NCI-H1930 (cell line): Measurements from ENCODE around the gene KRT25.
A peak's percentile ranks its signal among the peaks of the same experiment; 100 is the strongest.

Experiments
- DNase-seq, 2 experiments: peaks; one replicate each; lab custom pipeline; 2025; lab: John Stamatoyannopoulos, UW

The KRT25 gene

GRCh38 chr17:40755231-40755630, at the start of gene KRT25:
TSS of gene KRT25 (minus strand) at chr17:40755331. CDS start at chr17:40755271, 60 bp downstream.
- no peak for DNase-seq

- DNase-seq = peak; percentile 51 to 71
These were observed 48.5 kb upstream of the KRT25 start for GRCh38 chr17:40803617-40804082.

GRCh38 chr17:40801157-40801556, 46.0 kb upstream of the KRT25 start:
- DNase-seq = no peak

- DNase-seq = no peak
These were observed 45.2 kb upstream of the KRT25 start for GRCh38 chr17:40800381-40800780.

- no peak for DNase-seq
These were observed 44.7 kb upstream of the KRT25 start, which contains the start of gene KRT28 for GRCh38 chr17:40799859-40800258. TSS of gene KRT28 (minus strand) at chr17:40799959. CDS start at chr17:40799893, 66 bp downstream.

GRCh38 chr17:40796846-40797245, 41.7 kb upstream of the KRT25 start:
- no peak for DNase-seq

- no peak for DNase-seq
These were observed 40.0 kb upstream of the KRT25 start for GRCh38 chr17:40795019-40795667.

- no peak for DNase-seq
These were observed 39.3 kb upstream of the KRT25 start for GRCh38 chr17:40794466-40794865.

- no peak for DNase-seq
These were observed 38.7 kb upstream of the KRT25 start for GRCh38 chr17:40793832-40794231.

GRCh38 chr17:40791787-40792436, 36.8 kb upstream of the KRT25 start:
- no peak for DNase-seq

- no peak for DNase-seq
These were observed 36.0 kb upstream of the KRT25 start for GRCh38 chr17:40791111-40791510.

GRCh38 chr17:40782450-40782849, 27.3 kb upstream of the KRT25 start, which contains the start of gene KRT27:
TSS of gene KRT27 (minus strand) at chr17:40782550. CDS start at chr17:40782493, 57 bp downstream.
- DNase-seq = no peak

- no peak for DNase-seq
These were observed 24.2 kb upstream of the KRT25 start for GRCh38 chr17:40779181-40779909.

- DNase-seq = no peak
These were observed 23.3 kb upstream of the KRT25 start for GRCh38 chr17:40778461-40778860.

- DNase-seq = no peak
These were observed 22.8 kb upstream of the KRT25 start for GRCh38 chr17:40777971-40778370.

- DNase-seq = no peak
These were observed 22.3 kb upstream of the KRT25 start for GRCh38 chr17:40777459-40777858.

- DNase-seq = no peak
These were observed 20.8 kb upstream of the KRT25 start for GRCh38 chr17:40775945-40776344.

GRCh38 chr17:40772101-40772500, 17.0 kb upstream of the KRT25 start, which contains the start of gene KRT26:
TSS of gene KRT26 (minus strand) at chr17:40772201. CDS start at chr17:40772113, 88 bp downstream.
- DNase-seq = no peak

- no peak for DNase-seq
These were observed 10.5 kb upstream of the KRT25 start for GRCh38 chr17:40765657-40766056.

- no peak for DNase-seq
These were observed 8.6 kb upstream of the KRT25 start for GRCh38 chr17:40763752-40764151.

GRCh38 chr17:40760105-40761016, 5.2 kb upstream of the KRT25 start:
- no peak for DNase-seq

GRCh38 chr17:40753804-40754203, 1.3 kb downstream of the KRT25 start:
- DNase-seq = no peak
